BE2C (cell line): ENCODE measurements around the gene CLSTN2.

Experiments used
- DNase-seq: peaks from one replicate; pipeline ENCODE4 v3.0.0-alpha.2; 2020
- H3K27me3 ChIP-seq: fragments of 250-450 bp; sonication (Bioruptor Pico); 2 replicates; pipeline ENCODE4 v1.5.1; 2020; ENCODE audit warnings: mild to moderate bottlenecking
- H3K36me3 ChIP-seq: fragments of 250-450 bp; sonication (Bioruptor Pico); 2 replicates; pipeline ENCODE4 v1.5.1; 2020; ENCODE audit warnings: mild to moderate bottlenecking
- H3K4me1 ChIP-seq: fragments of 250-450 bp; sonication (Bioruptor Pico); 2 replicates; pipeline ENCODE4 v1.5.1; 2020
- H3K4me3 ChIP-seq: 2 replicates; pipeline ENCODE4 v1.5.1; 2011; ENCODE audit warnings: low read depth, low read length
- H3K9me3 ChIP-seq: fragments of 250-450 bp; sonication (Bioruptor Pico); 2 replicates; pipeline ENCODE4 v1.5.1; 2020
- CTCF ChIP-seq: IDR thresholded peaks from 2 replicates; pipeline ENCODE4 v1.5.1; 2012; ENCODE audit warnings: mild to moderate bottlenecking, low read depth, low read length

CLSTN2 gene

GRCh38 chr3:140597364-140597763, 662.4 kb downstream of the CLSTN2 start:
- no peak for DNase-seq
- no peak for TF ChIP-seq CTCF
- Histone ChIP-seq H3K9me3 (no peaks in the 10 kb centered on the region), H3K4me1 (no peaks in the 10 kb centered on the region), H3K4me3 (no peak overlapping the region), H3K36me3 (no peaks in the 10 kb centered on the region), H3K27me3 (0 out of 2 replicates have a peak, but pooled peaks cover 3% of the 10 kb centered on the region)

GRCh38 chr3:140597792-140598191, 662.8 kb downstream of the CLSTN2 start:
- Histone ChIP-seq H3K9me3 (no peaks in the 10 kb centered on the region), H3K36me3 (no peaks in the 10 kb centered on the region), H3K4me1 (no peaks in the 10 kb centered on the region), H3K27me3 (0 out of 2 replicates have a peak, but pooled peaks cover 3% of the 10 kb centered on the region), H3K4me3 (no peak overlapping the region)
- TF ChIP-seq CTCF, result no peak
- no peak for DNase-seq

GRCh38 chr3:140599009-140599408, 664.0 kb downstream of the CLSTN2 start:
- DNase-seq, result no peak
- no peaks in the 10 kb centered on the region for H3K36me3 ChIP-seq
- no peaks in the 10 kb centered on the region for H3K9me3 ChIP-seq
- H3K27me3 ChIP-seq, result 0 out of 2 replicates have a peak, but pooled peaks cover 3% of the 10 kb centered on the region
- no peaks in the 10 kb centered on the region for H3K4me1 ChIP-seq
- no peak overlapping the region for H3K4me3 ChIP-seq
- TF ChIP-seq CTCF, result no peak

- DNase-seq, result no peak
- H3K36me3 ChIP-seq, result no peaks in the 10 kb centered on the region
- TF ChIP-seq CTCF, result no peak
- H3K9me3 ChIP-seq, result no peaks in the 10 kb centered on the region
- H3K4me3 ChIP-seq, result no peak overlapping the region
- H3K27me3 ChIP-seq, result 0 out of 2 replicates have a peak, but pooled peaks cover 3% of the 10 kb centered on the region
- H3K4me1 ChIP-seq, result no peaks in the 10 kb centered on the region
Measured at GRCh38 chr3:140599496-140599895, 664.5 kb downstream of the CLSTN2 start.

- no peak for TF ChIP-seq CTCF
- Histone ChIP-seq H3K9me3 (no peaks in the 10 kb centered on the region), H3K4me1 (no peaks in the 10 kb centered on the region), H3K4me3 (no peak overlapping the region), H3K27me3 (no peaks in the 10 kb centered on the region), H3K36me3 (no peaks in the 10 kb centered on the region)
- DNase-seq, result no peak
Measured at GRCh38 chr3:140601881-140602280, 666.9 kb downstream of the CLSTN2 start.

GRCh38 chr3:140602781-140603180, 667.8 kb downstream of the CLSTN2 start:
- no peaks in the 10 kb centered on the region for H3K4me1 ChIP-seq
- H3K27me3 ChIP-seq, result no peaks in the 10 kb centered on the region
- no peaks in the 10 kb centered on the region for H3K36me3 ChIP-seq
- TF ChIP-seq CTCF, result no peak
- DNase-seq, result no peak
- no peak overlapping the region for H3K4me3 ChIP-seq
- H3K9me3 ChIP-seq, result no peaks in the 10 kb centered on the region
